ENCODE data around the gene OPRPN. TPM values are rescaled to one million over a fixed set of nuclear protein-coding genes. Genes with fewer than 3 reads are reported as not detected.

OPRPN gene
- not detected for polyA plus RNA-seq (2013, experiment 1 of 2)
- polyA plus RNA-seq (2013, experiment 2 of 2): not detected

DNA sequence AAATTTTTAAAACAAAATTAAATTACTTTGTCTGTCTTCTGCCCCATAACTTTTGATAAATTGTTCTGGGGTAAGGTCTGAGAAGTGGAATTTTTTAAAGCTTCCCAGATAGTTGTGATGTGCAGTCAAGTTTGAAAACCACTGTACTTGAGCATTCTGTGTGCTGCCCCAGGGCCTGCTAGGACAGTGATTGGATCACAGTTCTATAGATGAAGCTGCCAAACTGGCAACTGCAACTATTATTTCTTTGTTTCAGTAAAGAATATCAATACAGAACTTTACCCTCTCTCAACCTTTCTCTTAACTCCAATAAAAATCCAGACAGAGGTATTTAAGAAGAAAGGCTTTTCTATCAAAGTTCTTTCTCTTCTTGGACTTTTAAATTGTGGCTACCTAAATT lies at the start of gene OPRPN:
TSS of gene OPRPN (plus strand) at position 361 of the 400 bp plus-strand sequence. CDS start 1,346 bp downstream, outside the sequence.
- no peak within 1 kb of the TSS for H3K4ac ChIP-seq (ENCODE audit: low read length)
- no peak within 1 kb of the TSS for H3K9ac ChIP-seq (ENCODE audit: low read depth, low read length, poor library complexity)
- no peak within 1 kb of the TSS for H3K4me2 ChIP-seq (ENCODE audit: insufficient read depth, low read length, poor library complexity, severe bottlenecking)
- no peak within 1 kb of the TSS for H3K27ac ChIP-seq (replicated peaks; ENCODE audit: low read length)
- H4K91ac ChIP-seq (ENCODE audit: low read depth, low read length, poor library complexity): no peak within 1 kb of the TSS
- no peak within 1 kb of the TSS for H2BK5ac ChIP-seq (ENCODE audit: low read length)
- no peak within 1 kb of the TSS for H3K4me3 ChIP-seq (ENCODE audit: low read length in 2 of 2)
- H3K18ac ChIP-seq (ENCODE audit: low read length): no peak within 1 kb of the TSS
- H2BK15ac ChIP-seq (ENCODE audit: low read length): no peak within 1 kb of the TSS
- H3K23ac ChIP-seq (ENCODE audit: low read depth, low read length, poor library complexity): no peak within 1 kb of the TSS
- H2BK120ac ChIP-seq (ENCODE audit: low read depth, low read length): no peak within 1 kb of the TSS
- no peak within 1 kb of the TSS for H2BK12ac ChIP-seq (ENCODE audit: low read length)
- H4K8ac ChIP-seq (ENCODE audit: low read depth, low read length): no peak within 1 kb of the TSS
- H3K4me1 ChIP-seq (ENCODE audit: control insufficient read depth in 2 of 2, insufficient read depth in 1 of 2, low read depth in 1 of 2, low read length in 2 of 2): no peaks in the 10 kb centered on the region
- H3K9me3 ChIP-seq (replicated peaks in 1 of 2; ENCODE audit: control insufficient read depth in 2 of 2, insufficient read depth in 1 of 2, low read depth in 1 of 2, low read length in 2 of 2): no peaks in the 10 kb centered on the region
- H2AFZ ChIP-seq (ENCODE audit: low read length): no peak within 1 kb of the TSS
- no peak within 1 kb of the TSS for H3K14ac ChIP-seq (ENCODE audit: low read length)
- no peak for DNase-seq (ENCODE audit: low spot score)
- no peaks in the 10 kb centered on the region for H3K79me1 ChIP-seq (ENCODE audit: low read depth, low read length)
- no peak within 1 kb of the TSS for H2AK5ac ChIP-seq (ENCODE audit: low read depth, low read length)
- no peaks in the 10 kb centered on the region for H3K27me3 ChIP-seq (ENCODE audit: control insufficient read depth in 3 of 3, insufficient read depth in 3 of 3, low read depth in 1 of 3, low read length in 3 of 3)
- no peaks in the 10 kb centered on the region for H3K36me3 ChIP-seq (replicated peaks in 1 of 2; ENCODE audit: control insufficient read depth in 2 of 2, insufficient read depth in 2 of 2, low read length in 2 of 2)

- Histone ChIP-seq H2BK120ac (ENCODE audit: low read depth, low read length) (no peak overlapping the region), H3K36me3 (replicated peaks in 1 of 2; ENCODE audit: control insufficient read depth in 2 of 2, insufficient read depth in 2 of 2, low read length in 2 of 2) (no peaks in the 10 kb centered on the region), H3K9me3 (replicated peaks in 1 of 2; ENCODE audit: control insufficient read depth in 2 of 2, insufficient read depth in 1 of 2, low read depth in 1 of 2, low read length in 2 of 2) (no peaks in the 10 kb centered on the region), H3K14ac (ENCODE audit: low read length) (no peak overlapping the region), H3K9ac (ENCODE audit: low read depth, low read length, poor library complexity) (no peak overlapping the region), H2BK15ac (ENCODE audit: low read length) (no peak overlapping the region), H4K91ac (ENCODE audit: low read depth, low read length, poor library complexity) (no peak overlapping the region), H3K23ac (ENCODE audit: low read depth, low read length, poor library complexity) (no peak overlapping the region), H3K4me3 (ENCODE audit: low read length in 2 of 2) (no peak overlapping the region), H3K27me3 (ENCODE audit: control insufficient read depth in 3 of 3, insufficient read depth in 3 of 3, low read depth in 1 of 3, low read length in 3 of 3) (no peaks in the 10 kb centered on the region), H2BK12ac (ENCODE audit: low read length) (no peak overlapping the region), H2AFZ (ENCODE audit: low read length) (no peak overlapping the region), H3K4ac (ENCODE audit: low read length) (no peak overlapping the region), H3K4me2 (ENCODE audit: insufficient read depth, low read length, poor library complexity, severe bottlenecking) (no peak overlapping the region), H3K27ac (replicated peaks; ENCODE audit: low read length) (no peak overlapping the region), H3K79me1 (ENCODE audit: low read depth, low read length) (no peaks in the 10 kb centered on the region), H2AK5ac (ENCODE audit: low read depth, low read length) (no peak overlapping the region), H3K18ac (ENCODE audit: low read length) (no peak overlapping the region), H4K8ac (ENCODE audit: low read depth, low read length) (no peak overlapping the region), H3K4me1 (ENCODE audit: control insufficient read depth in 2 of 2, insufficient read depth in 1 of 2, low read depth in 1 of 2, low read length in 2 of 2) (peaks cover 0 to 3% of the 10 kb centered on the region in 2 donors), H2BK5ac (ENCODE audit: low read length) (no peak overlapping the region)
- DNase-seq (ENCODE audit: low spot score): no peak
- no CpG with 5 or more reads among the region's 1 CpG for WGBS, 2 donors (ENCODE audit: extremely low coverage in 2 of 2, insufficient read length in 2 of 2, insufficient replicate concordance in 1 of 2)
Observed at GRCh38 chr4:70356185-70356584, 41.6 kb upstream of the OPRPN start.

DNA sequence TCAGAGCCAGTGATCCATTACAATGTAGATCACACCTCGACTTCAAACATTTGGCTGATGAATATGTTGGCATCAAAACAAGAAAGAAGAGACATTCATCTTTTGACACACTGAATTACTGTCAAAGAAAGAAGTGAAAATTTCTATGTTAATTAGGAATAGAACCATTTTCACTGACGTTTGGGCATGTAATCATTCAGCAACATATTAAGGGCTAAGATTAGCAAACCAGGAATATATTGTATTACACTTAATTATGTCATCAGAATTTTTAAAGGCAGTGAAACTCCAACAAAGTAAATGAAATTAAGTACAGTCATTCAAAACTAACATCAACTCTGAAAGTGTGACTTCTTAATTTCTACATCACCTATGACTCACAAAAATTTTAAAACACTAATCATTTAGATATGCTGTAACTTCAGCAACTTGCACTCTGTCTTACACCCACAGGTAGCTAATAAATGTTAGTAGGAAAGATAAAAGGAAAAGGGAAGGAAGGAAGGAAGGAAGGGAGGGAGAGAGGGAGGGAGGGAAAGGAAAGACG lies 38.6 kb upstream of the OPRPN start:
- Histone ChIP-seq H3K14ac (ENCODE audit: low read length) (no peak overlapping the region), H3K4ac (ENCODE audit: low read length) (no peak overlapping the region), H2BK120ac (ENCODE audit: low read depth, low read length) (no peak overlapping the region), H2BK12ac (ENCODE audit: low read length) (no peak overlapping the region), H3K9ac (ENCODE audit: low read depth, low read length, poor library complexity) (no peak overlapping the region), H3K23ac (ENCODE audit: low read depth, low read length, poor library complexity) (no peak overlapping the region), H3K4me3 (ENCODE audit: low read length in 2 of 2) (no peak overlapping the region), H2BK15ac (ENCODE audit: low read length) (no peak overlapping the region), H2AFZ (ENCODE audit: low read length) (no peak overlapping the region), H3K4me2 (ENCODE audit: insufficient read depth, low read length, poor library complexity, severe bottlenecking) (no peak overlapping the region), H2AK5ac (ENCODE audit: low read depth, low read length) (no peak overlapping the region), H3K79me1 (ENCODE audit: low read depth, low read length) (no peaks in the 10 kb centered on the region), H4K91ac (ENCODE audit: low read depth, low read length, poor library complexity) (no peak overlapping the region), H3K18ac (ENCODE audit: low read length) (no peak overlapping the region), H3K9me3 (replicated peaks in 1 of 2; ENCODE audit: control insufficient read depth in 2 of 2, insufficient read depth in 1 of 2, low read depth in 1 of 2, low read length in 2 of 2) (no peaks in the 10 kb centered on the region), H2BK5ac (ENCODE audit: low read length) (no peak overlapping the region), H3K27me3 (ENCODE audit: control insufficient read depth in 3 of 3, insufficient read depth in 3 of 3, low read depth in 1 of 3, low read length in 3 of 3) (peaks cover 0 to 2% (median 0%) of the 10 kb centered on the region in 3 experiments), H3K4me1 (ENCODE audit: control insufficient read depth in 2 of 2, insufficient read depth in 1 of 2, low read depth in 1 of 2, low read length in 2 of 2) (no peaks in the 10 kb centered on the region), H3K27ac (replicated peaks; ENCODE audit: low read length) (no peak overlapping the region), H3K36me3 (replicated peaks in 1 of 2; ENCODE audit: control insufficient read depth in 2 of 2, insufficient read depth in 2 of 2, low read length in 2 of 2) (no peaks in the 10 kb centered on the region), H4K8ac (ENCODE audit: low read depth, low read length) (no peak overlapping the region)
- WGBS, 2 donors (ENCODE audit: extremely low coverage in 2 of 2, insufficient read length in 2 of 2, insufficient replicate concordance in 1 of 2): no CpG with 5 or more reads among the region's 3 CpGs
- DNase-seq (ENCODE audit: low spot score): no peak

GRCh38 chr4:70360460-70360859 lies 37.3 kb upstream of the OPRPN start, which contains the start of gene SMR3A:
SMR3A (plus strand) TSS chr4:70360760; CDS start chr4:70362116, 1,356 bp downstream.
- Histone ChIP-seq H3K4me3 (ENCODE audit: low read length in 2 of 2) (no peak within 1 kb of the TSS), H3K36me3 (replicated peaks in 1 of 2; ENCODE audit: control insufficient read depth in 2 of 2, insufficient read depth in 2 of 2, low read length in 2 of 2) (no peaks in the 10 kb centered on the region), H3K27ac (replicated peaks; ENCODE audit: low read length) (no peak within 1 kb of the TSS), H3K9me3 (replicated peaks in 1 of 2; ENCODE audit: control insufficient read depth in 2 of 2, insufficient read depth in 1 of 2, low read depth in 1 of 2, low read length in 2 of 2) (no peaks in the 10 kb centered on the region), H3K4me2 (ENCODE audit: insufficient read depth, low read length, poor library complexity, severe bottlenecking) (no peak within 1 kb of the TSS), H3K27me3 (ENCODE audit: control insufficient read depth in 3 of 3, insufficient read depth in 3 of 3, low read depth in 1 of 3, low read length in 3 of 3) (peaks cover 0 to 2% (median 0%) of the 10 kb centered on the region in 3 experiments), H3K14ac (ENCODE audit: low read length) (no peak within 1 kb of the TSS), H3K9ac (ENCODE audit: low read depth, low read length, poor library complexity) (no peak within 1 kb of the TSS), H2AFZ (ENCODE audit: low read length) (no peak within 1 kb of the TSS), H3K18ac (ENCODE audit: low read length) (no peak within 1 kb of the TSS), H3K23ac (ENCODE audit: low read depth, low read length, poor library complexity) (no peak within 1 kb of the TSS), H2AK5ac (ENCODE audit: low read depth, low read length) (no peak within 1 kb of the TSS), H2BK15ac (ENCODE audit: low read length) (no peak within 1 kb of the TSS), H4K8ac (ENCODE audit: low read depth, low read length) (no peak within 1 kb of the TSS), H3K4ac (ENCODE audit: low read length) (no peak within 1 kb of the TSS), H4K91ac (ENCODE audit: low read depth, low read length, poor library complexity) (no peak within 1 kb of the TSS), H3K79me1 (ENCODE audit: low read depth, low read length) (no peaks in the 10 kb centered on the region), H2BK12ac (ENCODE audit: low read length) (no peak within 1 kb of the TSS), H3K4me1 (ENCODE audit: control insufficient read depth in 2 of 2, insufficient read depth in 1 of 2, low read depth in 1 of 2, low read length in 2 of 2) (no peaks in the 10 kb centered on the region), H2BK5ac (ENCODE audit: low read length) (no peak within 1 kb of the TSS), H2BK120ac (ENCODE audit: low read depth, low read length) (no peak within 1 kb of the TSS)
- DNase-seq (ENCODE audit: low spot score): no peak
- no CpG with 5 or more reads among the region's 3 CpGs for WGBS, 2 donors (ENCODE audit: extremely low coverage in 2 of 2, insufficient read length in 2 of 2, insufficient replicate concordance in 1 of 2)
